T-helper 17 cell (primary cell): ENCODE data around the gene LONP1. TPM values are rescaled to one million over a fixed set of nuclear protein-coding genes. Genes with fewer than 3 reads are reported as not detected.
A peak's percentile ranks its signal among the peaks of the same experiment; 100 is the strongest.
"Not testable (repeated sequence)": the region's sequence is repeated elsewhere in the genome, so short reads cannot be mapped to it uniquely, and the experiment has no call there.

Experiments
- ATAC-seq: fragments of 150-1000 bp; cut with Tn5 transposase; 2 replicates; pipeline ENCODE4 v1.10.0; 2021; ENCODE audit warnings: mild to moderate bottlenecking, moderate library complexity
- DNase-seq, 3 donors: peaks; one replicate each; pipeline versions ENCODE4 v3.0.0 to v3.0.0-alpha.2; 2020 to 2021
- H3K9me3 ChIP-seq: one replicate; pipeline ENCODE4 v1.7.0; 2013; ENCODE audit warnings: low read length, mild to moderate bottlenecking; ENCODE audit not compliant: control insufficient read depth, poor library complexity, severe bottlenecking
- H3K27ac Mint-ChIP-seq: one replicate; pipeline ENCODE4 v1.8.0; 2022; ENCODE audit warnings: mild to moderate bottlenecking, moderate library complexity, mixed read lengths
- H3K27me3 Mint-ChIP-seq: one replicate; pipeline ENCODE4 v1.8.0; 2022; ENCODE audit warnings: mixed read lengths
- H3K36me3 Mint-ChIP-seq: one replicate; pipeline ENCODE4 v1.8.0; 2022; ENCODE audit warnings: low read depth, mixed read lengths
- H3K4me1 Mint-ChIP-seq: one replicate; pipeline ENCODE4 v1.8.0; 2022; ENCODE audit warnings: mild to moderate bottlenecking, mixed read lengths
- H3K4me3 Mint-ChIP-seq: one replicate; pipeline ENCODE4 v1.8.0; 2022; ENCODE audit warnings: mild to moderate bottlenecking, moderate library complexity, mixed read lengths
- total RNA-seq, 4 donors: library from RNA in 2 of 4; stranded (reverse) in 2 of 4; gene quantifications; one replicate each; pipeline ENCODE4 v1.2.3 and lab custom pipeline; 2022 to 2026

LONP1 gene
- total RNA-seq = 10 to 100 TPM; 61.0 to 65.2 TPM
- total RNA-seq (lab: John Stamatoyannopoulos, UW) = 76.9 to 114 reads per million in 2 donors

- Mint-ChIP-seq H3K4me3 (peak within 1 kb of the TSS; percentile 91), H3K4me1 (peaks cover 10% of the 10 kb centered on the region), H3K27ac (peak within 1 kb of the TSS; percentile 92), H3K27me3 (no peaks in the 10 kb centered on the region), H3K36me3 (no peaks in the 10 kb centered on the region)
- H3K9me3 ChIP-seq = no peaks in the 10 kb centered on the region
- peak; percentile 96 to 97 (median 96) for DNase-seq
- peak; percentile 90 for ATAC-seq
These were observed at the start of gene LONP1, which contains the start of gene CATSPERD for GRCh38 chr19:5719961-5720790. Gene LONP1, minus strand, starts transcription at chr19:5720146. Its CDS starts 14 bp downstream, at chr19:5720132. Gene CATSPERD, plus strand, starts transcription at chr19:5720637. Its CDS starts 101 bp downstream, at chr19:5720738.

DNA sequence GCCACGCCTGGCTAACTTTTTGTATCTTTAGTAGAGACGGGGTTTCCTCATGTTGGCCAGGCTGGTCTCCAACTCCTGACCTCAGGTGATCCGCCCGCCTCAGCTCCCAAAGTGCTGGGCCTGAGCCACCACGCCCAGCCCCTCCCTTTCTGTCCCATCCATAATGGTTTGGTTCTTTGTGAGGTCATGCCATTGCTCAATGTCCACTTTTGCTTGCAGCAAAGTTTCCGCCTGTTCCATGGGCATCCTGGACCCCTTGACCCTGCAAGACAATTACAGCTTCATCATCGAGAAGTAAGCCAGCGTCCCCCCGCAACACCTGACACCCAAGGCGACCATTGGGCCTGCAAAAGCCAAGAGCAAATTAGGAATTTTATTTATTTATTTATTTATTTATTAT, 48.0 kb upstream of the LONP1 start:
- no peak overlapping the region for H3K27ac Mint-ChIP-seq
- H3K4me3 Mint-ChIP-seq = no peak overlapping the region
- no peaks in the 10 kb centered on the region for H3K36me3 Mint-ChIP-seq
- no peaks in the 10 kb centered on the region for H3K27me3 Mint-ChIP-seq
- H3K4me1 Mint-ChIP-seq = no peaks in the 10 kb centered on the region
- H3K9me3 ChIP-seq = no peaks in the 10 kb centered on the region
- DNase-seq (no peak), ATAC-seq (no peak)

DNA sequence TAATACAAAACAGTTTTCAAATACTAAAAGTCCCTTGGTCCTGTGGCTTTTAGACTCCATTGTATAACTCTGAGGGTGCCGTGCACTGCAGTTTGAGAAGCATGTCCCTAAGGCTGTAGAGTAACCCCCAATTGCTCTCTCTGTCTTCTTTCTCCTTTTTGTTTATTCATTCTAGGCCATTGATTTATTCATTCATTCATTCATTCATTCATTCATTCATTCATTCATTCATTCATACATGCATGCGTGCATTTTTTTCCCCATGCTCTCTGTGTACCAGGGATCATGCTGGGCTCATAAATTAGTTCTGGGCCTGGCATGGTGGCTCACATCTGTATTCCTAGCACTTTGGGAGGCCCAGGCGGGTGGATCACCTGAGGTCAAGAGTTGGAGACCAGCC, 45.3 kb upstream of the LONP1 start:
- Mint-ChIP-seq H3K4me1 (no peaks in the 10 kb centered on the region), H3K27me3 (no peaks in the 10 kb centered on the region), H3K4me3 (no peak overlapping the region), H3K36me3 (no peaks in the 10 kb centered on the region), H3K27ac (no peak overlapping the region)
- DNase-seq (no peak), ATAC-seq (no peak)
- H3K9me3 ChIP-seq = no peaks in the 10 kb centered on the region

DNA sequence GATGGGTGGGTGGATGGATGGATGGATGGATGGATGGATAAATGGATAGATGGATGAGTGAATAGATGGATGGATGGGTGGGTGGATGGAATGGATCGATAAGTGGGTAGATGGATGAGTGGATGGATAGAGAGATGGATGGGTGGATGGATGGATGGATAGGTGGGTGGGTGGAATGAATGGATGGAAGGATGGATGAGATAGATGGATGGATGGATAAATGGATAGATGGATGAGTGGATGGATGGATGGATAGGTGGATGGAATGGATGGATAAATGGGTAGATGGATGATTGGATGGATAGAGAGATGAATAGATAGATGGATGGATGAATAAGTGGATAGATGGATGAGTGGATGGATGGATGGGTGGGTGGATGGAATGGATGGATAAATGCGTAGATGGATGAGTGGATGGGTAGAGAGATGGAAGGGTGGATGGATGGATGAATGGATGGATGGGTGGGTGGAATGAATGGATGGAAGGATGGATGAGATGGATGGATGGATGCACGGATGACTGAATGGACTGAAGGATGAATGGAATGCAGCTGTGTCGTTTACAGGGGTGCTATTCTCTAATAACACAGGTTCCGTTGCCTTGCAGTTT, 42.8 kb upstream of the LONP1 start:
- no peaks in the 10 kb centered on the region for H3K36me3 Mint-ChIP-seq

GRCh38 chr19:5753743-5754142, 33.8 kb upstream of the LONP1 start:
- Mint-ChIP-seq H3K4me3 (no peak overlapping the region), H3K4me1 (no peaks in the 10 kb centered on the region)
- no peak for ATAC-seq

More for the DNA sequence above, 42.8 kb upstream of the LONP1 start:
- DNase-seq (no peak), ATAC-seq (no peak)
- Mint-ChIP-seq H3K27ac (no peak overlapping the region), H3K4me3 (no peak overlapping the region), H3K27me3 (peaks cover 5% of the 10 kb centered on the region), H3K4me1 (no peaks in the 10 kb centered on the region)
- no peaks in the 10 kb centered on the region for H3K9me3 ChIP-seq

DNA sequence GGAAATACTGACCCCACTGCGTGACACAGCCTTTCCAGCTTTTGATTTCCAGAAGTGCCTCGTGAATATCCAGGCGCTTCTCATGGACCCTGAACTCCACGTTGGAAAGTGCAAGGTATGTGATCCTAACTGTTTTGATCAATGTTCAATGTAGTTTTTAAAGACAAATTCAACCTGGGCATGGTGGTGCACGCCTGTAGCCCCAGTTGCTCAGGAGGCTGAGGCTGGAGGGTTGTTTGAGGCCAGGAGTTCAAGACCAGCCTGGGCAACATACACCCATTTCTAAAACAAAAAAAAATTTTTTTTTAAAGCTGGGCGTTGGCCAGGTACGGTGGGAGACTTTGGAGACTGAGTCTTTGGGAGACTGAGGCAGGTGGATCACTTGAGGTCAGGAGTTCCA, 31.8 kb upstream of the LONP1 start:
- Mint-ChIP-seq H3K4me3 (no peak overlapping the region), H3K4me1 (no peaks in the 10 kb centered on the region), H3K27ac (no peak overlapping the region), H3K36me3 (no peaks in the 10 kb centered on the region), H3K27me3 (no peaks in the 10 kb centered on the region)
- ATAC-seq = no peak
- no peak for DNase-seq
- H3K9me3 ChIP-seq = no peaks in the 10 kb centered on the region

More at GRCh38 chr19:5753743-5754142, 33.8 kb upstream of the LONP1 start:
- Mint-ChIP-seq H3K27ac (no peak overlapping the region), H3K27me3 (peaks cover 7% of the 10 kb centered on the region), H3K36me3 (no peaks in the 10 kb centered on the region)
- no peak for DNase-seq
- H3K9me3 ChIP-seq = no peaks in the 10 kb centered on the region

GRCh38 chr19:5749505-5749904, 29.6 kb upstream of the LONP1 start:
- H3K9me3 ChIP-seq = no peaks in the 10 kb centered on the region
- Mint-ChIP-seq H3K36me3 (no peaks in the 10 kb centered on the region), H3K4me3 (no peak overlapping the region), H3K27me3 (no peaks in the 10 kb centered on the region), H3K27ac (no peak overlapping the region), H3K4me1 (no peaks in the 10 kb centered on the region)
- DNase-seq = no peak
- ATAC-seq = no peak

DNA sequence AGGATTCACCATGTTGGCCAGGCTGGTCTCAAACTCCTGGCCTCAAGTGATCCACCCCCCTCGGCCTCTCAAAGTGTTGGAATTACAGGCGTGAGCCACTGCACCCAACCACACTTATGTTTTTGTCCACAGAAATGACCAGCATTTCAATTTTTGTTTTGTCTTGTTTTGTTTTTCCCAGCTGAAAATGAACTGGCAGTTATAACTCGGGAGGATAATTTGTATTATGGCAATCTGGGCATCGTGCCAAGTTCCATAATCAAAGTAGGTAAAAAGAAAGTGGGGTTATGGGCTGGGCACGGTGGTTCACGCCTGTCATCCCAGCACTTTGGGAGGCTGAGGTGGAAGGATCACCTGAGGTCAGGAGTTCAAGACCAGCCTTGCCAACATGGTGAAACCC, 29.0 kb upstream of the LONP1 start:
- H3K9me3 ChIP-seq, ATAC-seq, H3K27me3 Mint-ChIP-seq, H3K4me3 Mint-ChIP-seq, DNase-seq, H3K4me1 Mint-ChIP-seq, H3K27ac Mint-ChIP-seq, H3K36me3 Mint-ChIP-seq: not testable (repeated sequence)

DNA sequence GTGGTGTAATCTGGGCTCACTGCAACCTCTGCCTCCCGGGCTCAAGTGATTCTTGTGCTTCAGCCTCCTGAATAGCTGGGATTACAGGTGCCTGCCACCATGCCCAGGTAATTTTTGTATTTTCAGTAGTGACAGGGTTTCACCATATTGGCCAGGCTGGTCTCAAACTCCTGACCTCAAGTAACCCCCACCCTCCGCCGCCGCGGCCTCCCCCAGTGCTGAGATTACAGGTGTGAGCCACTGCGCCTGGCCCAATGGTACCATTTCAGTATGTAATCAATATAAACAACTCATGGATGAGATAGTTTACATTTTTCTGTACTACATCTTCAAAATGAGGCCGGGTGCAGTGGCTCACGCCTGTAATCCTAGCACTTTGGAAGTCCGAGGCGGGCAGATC, 25.1 kb upstream of the LONP1 start:
- not testable (repeated sequence) for ATAC-seq, H3K9me3 ChIP-seq, H3K4me1 Mint-ChIP-seq, H3K27ac Mint-ChIP-seq, DNase-seq, H3K36me3 Mint-ChIP-seq, H3K27me3 Mint-ChIP-seq, H3K4me3 Mint-ChIP-seq

GRCh38 chr19:5743630-5744029, 23.7 kb upstream of the LONP1 start:
- DNase-seq (no peak), ATAC-seq (no peak)
- H3K4me1 Mint-ChIP-seq = no peaks in the 10 kb centered on the region
- H3K27ac Mint-ChIP-seq = peak overlapping the region; percentile 9
- H3K9me3 ChIP-seq = no peaks in the 10 kb centered on the region
- peaks cover 6% of the 10 kb centered on the region for H3K27me3 Mint-ChIP-seq
- H3K4me3 Mint-ChIP-seq = no peak overlapping the region
- H3K36me3 Mint-ChIP-seq = no peaks in the 10 kb centered on the region

DNA sequence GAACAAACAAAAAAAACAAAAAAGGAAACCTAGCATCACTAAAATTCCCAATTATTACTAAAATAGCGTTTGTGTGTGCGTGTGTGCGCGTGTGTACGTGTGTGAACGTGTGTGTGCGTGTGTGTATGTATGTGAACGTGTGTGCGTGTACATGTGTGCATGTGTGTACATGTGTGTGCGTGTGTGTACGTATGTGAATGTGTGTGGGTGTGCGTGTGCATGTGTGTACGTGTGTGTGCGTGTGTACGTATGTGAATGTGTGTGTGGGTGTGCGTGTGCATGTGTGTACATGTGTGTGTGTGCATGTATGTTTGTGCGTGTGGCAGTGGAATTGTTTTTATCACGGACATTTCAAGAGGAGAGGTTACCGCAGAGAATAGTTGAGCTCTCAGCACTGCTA, 22.1 kb upstream of the LONP1 start:
- Mint-ChIP-seq H3K4me1 (no peaks in the 10 kb centered on the region), H3K27me3 (peaks cover 6% of the 10 kb centered on the region), H3K27ac (peak overlapping the region; percentile 83), H3K36me3 (no peaks in the 10 kb centered on the region), H3K4me3 (no peak overlapping the region)
- H3K9me3 ChIP-seq = no peaks in the 10 kb centered on the region
- no peak for DNase-seq
- no peak for ATAC-seq

DNA sequence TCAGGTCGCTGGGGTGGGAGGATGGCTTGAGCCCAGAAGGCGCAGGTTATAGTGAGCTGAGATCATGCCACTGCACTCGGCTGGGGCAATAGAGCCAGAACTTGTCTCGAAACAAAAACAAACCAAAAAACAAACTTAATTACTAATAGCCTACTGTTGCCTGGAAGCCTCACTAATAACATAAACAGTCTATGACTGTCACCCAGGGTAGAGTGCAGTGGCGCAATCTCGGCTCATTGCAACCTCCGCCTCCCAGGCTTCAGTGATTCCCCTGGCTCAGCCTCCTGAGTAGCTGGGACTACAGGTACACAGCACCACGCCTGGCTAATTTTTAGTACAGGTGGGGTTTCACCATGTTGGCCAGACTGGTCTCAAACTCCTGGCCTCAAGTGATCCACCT, 18.5 kb upstream of the LONP1 start:
- ATAC-seq = no peak
- Mint-ChIP-seq H3K36me3 (no peaks in the 10 kb centered on the region), H3K27me3 (peaks cover 3% of the 10 kb centered on the region)

DNA sequence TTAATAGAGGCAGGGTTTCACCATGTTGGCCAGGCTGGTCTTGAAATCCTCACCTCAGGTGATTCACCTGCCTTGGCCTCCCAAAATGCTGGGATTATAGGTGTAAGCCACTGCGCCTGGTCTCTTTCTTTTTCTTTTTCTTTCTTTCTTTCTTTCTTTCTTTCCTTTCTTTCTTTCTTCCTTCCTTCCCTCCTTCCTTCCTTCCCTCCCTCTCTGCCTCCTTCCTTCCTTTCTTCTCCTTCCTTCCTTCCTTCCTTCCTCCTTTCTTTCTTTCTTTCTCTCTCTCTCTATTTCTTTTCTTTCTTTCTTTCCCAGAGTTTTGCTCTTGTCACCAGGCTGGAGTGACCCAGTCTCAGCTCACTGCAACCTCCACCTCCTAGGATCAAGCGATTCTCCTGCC, 13.2 kb upstream of the LONP1 start:
- H3K27ac Mint-ChIP-seq, DNase-seq, H3K4me3 Mint-ChIP-seq, H3K36me3 Mint-ChIP-seq, H3K27me3 Mint-ChIP-seq, ATAC-seq, H3K4me1 Mint-ChIP-seq, H3K9me3 ChIP-seq: not testable (repeated sequence)

More for the DNA sequence above, 18.5 kb upstream of the LONP1 start:
- no peak overlapping the region for H3K27ac Mint-ChIP-seq
- no peaks in the 10 kb centered on the region for H3K4me1 Mint-ChIP-seq
- no peak overlapping the region for H3K4me3 Mint-ChIP-seq
- no peak for DNase-seq
- no peaks in the 10 kb centered on the region for H3K9me3 ChIP-seq
